Colonic mucosa (tissue), 4 donors: ENCODE data around the gene NTM. TPM values are rescaled to one million over a fixed set of nuclear protein-coding genes. Genes with fewer than 3 reads are reported as not detected.

Source experiments
- DNase-seq: peaks from one replicate; pipeline ENCODE4 v3.0.0-alpha.2; 2020
- H3K27ac ChIP-seq: fragments of 200-600 bp; one replicate; pipeline ENCODE4 v1.8.0; 2021
- H3K27me3 ChIP-seq: fragments of 200-600 bp; one replicate; pipeline ENCODE4 v1.8.0; 2021
- H3K36me3 ChIP-seq: fragments of 200-600 bp; one replicate; pipeline ENCODE4 v1.8.0; 2021
- H3K4me1 ChIP-seq: fragments of 200-600 bp; one replicate; pipeline ENCODE4 v1.8.0; 2021; ENCODE audit warnings: mild to moderate bottlenecking
- H3K4me3 ChIP-seq: fragments of 200-600 bp; one replicate; pipeline ENCODE4 v1.8.0; 2021
- H3K9ac ChIP-seq, 2 donors: one replicate each; pipeline ENCODE4 v1.7.0; 2013; ENCODE audit warnings: control low read depth in 2 of 2, low read depth in 2 of 2, low read length in 2 of 2
- H3K9me3 ChIP-seq: fragments of 200-600 bp; one replicate; pipeline ENCODE4 v1.8.0; 2021
- CTCF ChIP-seq: fragments of 200-600 bp; IDR thresholded peaks from one replicate; pipeline ENCODE4 v1.8.0; 2022; ENCODE audit warnings: antibody characterized with exemption, mild to moderate bottlenecking
- intact Hi-C: fragments of 100-400 bp; cut with DNase I; formaldehyde crosslinking; loops from one replicate; pipeline ENCODE4 v1.14.1; 2022
- total RNA-seq, 2 donors: library from RNA; stranded (reverse); fragmentation: NEBNext Ultra II Directional in 1 of 2; extraction: Animal tissue kit (Norgen Biotek cat#: 25700) in 1 of 2; gene quantifications; one replicate each; pipeline ENCODE4 v1.2.1, GENCODE V29; 2021
- donor health status: healthy.
- donor health status: DM: no; HTN: no; CAD: no.
- donor health status: DM: no; HTN: no; CAD: no.

The NTM gene
- total RNA-seq, 2 donors from 2014 or later, result 1.6 to 2.8 TPM

- intact Hi-C loops, result no loop called here
- H3K4me3 ChIP-seq, result no peak overlapping the region
- no peaks in the 10 kb centered on the region for H3K9me3 ChIP-seq
- no peaks in the 10 kb centered on the region for H3K27me3 ChIP-seq
- H3K9ac ChIP-seq, result no peak overlapping the region
- no peak overlapping the region for H3K27ac ChIP-seq
- TF ChIP-seq CTCF, result no peak
- H3K4me1 ChIP-seq, result no peaks in the 10 kb centered on the region
- no peak for DNase-seq
- H3K36me3 ChIP-seq, result no peaks in the 10 kb centered on the region
Observed at GRCh38 chr11:131918663-131919062, 548.2 kb downstream of the NTM start.

GRCh38 chr11:131922220-131922619, 551.8 kb downstream of the NTM start:
- no peaks in the 10 kb centered on the region for H3K27me3 ChIP-seq
- H3K4me1 ChIP-seq, result no peaks in the 10 kb centered on the region
- no peak overlapping the region for H3K27ac ChIP-seq
- TF ChIP-seq CTCF, result no peak
- no peaks in the 10 kb centered on the region for H3K36me3 ChIP-seq
- no peak for DNase-seq
- H3K9ac ChIP-seq, result no peak overlapping the region
- intact Hi-C loops, result no loop called here
- no peak overlapping the region for H3K4me3 ChIP-seq
- no peaks in the 10 kb centered on the region for H3K9me3 ChIP-seq

- Histone ChIP-seq H3K9me3 (no peaks in the 10 kb centered on the region), H3K4me1 (no peaks in the 10 kb centered on the region), H3K27ac (no peak overlapping the region), H3K9ac (no peak overlapping the region), H3K36me3 (no peaks in the 10 kb centered on the region), H3K27me3 (no peaks in the 10 kb centered on the region), H3K4me3 (no peak overlapping the region)
- TF ChIP-seq CTCF, result no peak
- no peak for DNase-seq
- intact Hi-C loops, result no loop called here
Observed at GRCh38 chr11:131923309-131923708, 552.9 kb downstream of the NTM start.

GRCh38 chr11:131924001-131924400, 553.6 kb downstream of the NTM start:
- no peaks in the 10 kb centered on the region for H3K27me3 ChIP-seq
- no peak overlapping the region for H3K9ac ChIP-seq
- no peaks in the 10 kb centered on the region for H3K9me3 ChIP-seq
- DNase-seq, result no peak
- no peak overlapping the region for H3K27ac ChIP-seq
- no peak for TF ChIP-seq CTCF
- intact Hi-C loops, result no loop called here
- no peak overlapping the region for H3K4me3 ChIP-seq
- H3K36me3 ChIP-seq, result no peaks in the 10 kb centered on the region
- H3K4me1 ChIP-seq, result no peaks in the 10 kb centered on the region

- no peak overlapping the region for H3K4me3 ChIP-seq
- H3K4me1 ChIP-seq, result no peaks in the 10 kb centered on the region
- H3K9me3 ChIP-seq, result no peaks in the 10 kb centered on the region
- no peak overlapping the region for H3K9ac ChIP-seq
- no peaks in the 10 kb centered on the region for H3K36me3 ChIP-seq
- no peak for TF ChIP-seq CTCF
- no peak for DNase-seq
- no peak overlapping the region for H3K27ac ChIP-seq
- intact Hi-C loops, result no loop called here
- H3K27me3 ChIP-seq, result no peaks in the 10 kb centered on the region
Observed at GRCh38 chr11:131924457-131925201, 554.2 kb downstream of the NTM start.
